Stimulated activated CD4-positive, alpha-beta T cell treated with anti-CD3 and anti-CD28 coated beads, Interleukin-2, amount 100 ng/mL, for 4 hours (primary cell): ENCODE measurements around the gene PNMT.
"Not testable (repeated sequence)": the region's sequence is repeated elsewhere in the genome, so short reads cannot be mapped to it uniquely, and the experiment has no call there.

ENCODE experiments used
- DNase-seq: peaks from one replicate; pipeline ENCODE4 v3.0.0-alpha.2; 2020; ENCODE audit warnings: low read depth

Gene PNMT

GRCh38 chr17:39709319-39709997 lies 41.2 kb downstream of the PNMT start:
- DNase-seq: no peak

- DNase-seq: no peak
These were observed 42.0 kb downstream of the PNMT start for GRCh38 chr17:39709998-39710964.

- DNase-seq: not testable (repeated sequence)
These were observed 42.8 kb downstream of the PNMT start for GRCh38 chr17:39711071-39711470.

- DNase-seq: no peak
These were observed 43.6 kb downstream of the PNMT start for GRCh38 chr17:39711851-39712250.

- DNase-seq: no peak
These were observed 46.0 kb downstream of the PNMT start for GRCh38 chr17:39714234-39714633.

DNA sequence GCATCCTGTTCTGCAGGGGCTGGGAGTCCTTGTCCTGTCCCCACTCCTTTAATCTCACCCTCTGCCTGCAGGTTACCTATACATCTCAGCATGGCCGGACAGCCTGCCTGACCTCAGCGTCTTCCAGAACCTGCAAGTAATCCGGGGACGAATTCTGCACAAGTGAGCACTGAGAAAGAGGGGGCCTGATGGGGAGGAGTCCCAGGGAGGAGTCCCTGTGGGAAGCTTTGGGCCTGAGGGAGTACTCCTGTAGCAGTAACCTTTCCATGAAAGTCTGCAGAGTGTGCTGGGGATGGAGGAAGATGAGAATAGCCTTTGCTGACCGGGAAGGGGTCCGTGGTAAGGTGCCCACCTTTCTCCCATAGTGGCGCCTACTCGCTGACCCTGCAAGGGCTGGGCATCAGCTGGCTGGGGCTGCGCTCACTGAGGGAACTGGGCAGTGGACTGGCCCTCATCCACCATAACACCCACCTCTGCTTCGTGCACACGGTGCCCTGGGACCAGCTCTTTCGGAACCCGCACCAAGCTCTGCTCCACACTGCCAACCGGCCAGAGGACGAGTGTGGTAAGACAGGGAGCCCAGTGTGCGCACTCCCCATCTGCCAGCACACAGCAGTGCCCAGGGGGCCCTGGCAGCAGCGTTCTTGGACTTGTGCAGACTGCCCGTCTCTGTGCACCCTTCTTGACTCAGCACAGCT lies 47.3 kb downstream of the PNMT start:
- DNase-seq: no peak

DNA sequence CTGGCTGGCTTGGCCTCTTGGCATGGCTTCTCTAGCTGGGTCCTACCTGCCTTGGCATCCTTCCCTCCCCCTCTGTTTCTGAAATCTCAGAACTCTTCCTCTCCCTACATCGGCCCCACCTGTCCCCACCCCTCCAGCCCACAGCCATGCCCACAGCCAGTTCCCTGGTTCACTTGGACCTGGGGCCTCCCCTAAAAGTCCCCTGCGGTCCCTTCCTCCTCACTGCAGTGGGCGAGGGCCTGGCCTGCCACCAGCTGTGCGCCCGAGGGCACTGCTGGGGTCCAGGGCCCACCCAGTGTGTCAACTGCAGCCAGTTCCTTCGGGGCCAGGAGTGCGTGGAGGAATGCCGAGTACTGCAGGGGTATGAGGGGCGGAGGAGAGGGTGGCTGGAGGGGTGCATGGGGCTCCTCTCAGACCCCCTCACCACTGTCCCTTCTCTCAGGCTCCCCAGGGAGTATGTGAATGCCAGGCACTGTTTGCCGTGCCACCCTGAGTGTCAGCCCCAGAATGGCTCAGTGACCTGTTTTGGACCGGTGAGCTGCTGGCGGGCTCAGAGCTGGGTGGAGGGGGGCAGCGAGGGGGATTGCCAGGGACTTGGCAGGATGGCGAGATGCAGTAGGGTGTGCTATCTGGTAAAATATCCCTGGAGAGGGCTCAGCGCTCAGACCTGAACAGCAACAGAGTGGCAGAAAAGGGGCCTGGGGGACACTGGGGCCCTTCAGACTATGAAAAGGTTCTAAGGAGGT lies 48.0 kb downstream of the PNMT start:
- DNase-seq: no peak

- no peak for DNase-seq
These were observed 48.8 kb downstream of the PNMT start for GRCh38 chr17:39716879-39717536.

GRCh38 chr17:39717660-39718059 lies 49.4 kb downstream of the PNMT start:
- DNase-seq: no peak

- no peak for DNase-seq
These were observed 51.5 kb downstream of the PNMT start for GRCh38 chr17:39719563-39720355.
